Measurements from ENCODE around the gene SYT17.

DNA sequence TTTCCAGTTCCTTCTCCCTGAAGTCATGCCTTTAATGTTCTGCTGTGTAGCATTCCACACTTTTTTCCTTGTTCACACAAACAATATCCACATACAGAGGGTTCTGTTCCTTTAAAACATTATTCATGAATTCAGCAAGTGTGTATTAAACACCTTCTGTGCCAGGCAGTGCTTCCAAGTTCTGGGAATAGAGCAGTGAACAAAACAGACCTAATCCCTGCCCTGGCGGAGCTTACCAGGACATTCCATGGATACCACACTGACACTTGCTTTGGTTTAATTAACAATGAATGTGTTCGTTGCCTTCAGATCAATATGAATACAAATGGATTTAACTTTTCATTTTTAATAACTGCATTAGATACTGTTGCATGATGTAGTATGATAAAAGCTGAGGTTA is 59.6 kb downstream of the SYT17 start:
- TF ChIP-seq POLR2A (IDR thresholded peaks at IDR 0.05; ENCODE audit: low read length) (no peak), GATA1 (IDR thresholded peaks at IDR 0.05; ENCODE audit: low read depth, low read length) (no peak)

Data from erythroblast (primary cell).